SK-N-SH treated with all-trans-retinoic acid at 6 μM for 48 hours (cell line): ENCODE results near the gene SPOP.

ENCODE experiments used
- ATAC-seq: fragments of 200-7000 bp; cut with Tn5 transposase; 3 replicates; pipeline ENCODE4 v1.9.1; 2020; ENCODE audit warnings: mild to moderate bottlenecking, moderate library complexity
- ARNTL ChIP-seq: fragments of 450-650 bp; formaldehyde crosslinking; IDR thresholded peaks from 2 replicates; pipeline ENCODE4 v1.5.0; 2020; ENCODE audit warnings: low read depth, mild to moderate bottlenecking, moderate library complexity, borderline replicate concordance
- BACH2 ChIP-seq: fragments of 250-450 bp; sonication (Bioruptor Pico); IDR thresholded peaks from 2 replicates; pipeline ENCODE4 v1.9.0; 2021; ENCODE audit warnings: mild to moderate bottlenecking, borderline replicate concordance
- CSDC2 ChIP-seq: fragments of 250-450 bp; sonication (Bioruptor Pico); IDR thresholded peaks from 2 replicates; pipeline ENCODE4 v1.5.0; 2020; ENCODE audit warnings: mild to moderate bottlenecking, moderate library complexity
- ESRRG ChIP-seq: fragments of 250-450 bp; sonication (Bioruptor Pico); IDR thresholded peaks from 2 replicates; pipeline ENCODE4 v1.6.1; 2021; ENCODE audit warnings: mild to moderate bottlenecking
- GLIS3 ChIP-seq: fragments of 250-450 bp; sonication (Bioruptor Pico); IDR thresholded peaks from 2 replicates; pipeline ENCODE4 v1.5.0; 2020; ENCODE audit warnings: mild to moderate bottlenecking, moderate library complexity
- ISL1 ChIP-seq: fragments of 250-450 bp; sonication (Bioruptor Pico); IDR thresholded peaks from 2 replicates; pipeline ENCODE4 v2.1.2; 2022; ENCODE audit warnings: mild to moderate bottlenecking, moderate library complexity
- OSR1 ChIP-seq: fragments of 250-450 bp; sonication (Bioruptor Pico); IDR thresholded peaks from 2 replicates; pipeline ENCODE4 v1.8.0; 2022; ENCODE audit warnings: moderate library complexity, mild to moderate bottlenecking, inconsistent platforms
- PPARA ChIP-seq: fragments of 250-450 bp; sonication (Bioruptor Pico); IDR thresholded peaks from 2 replicates; pipeline ENCODE4 v1.5.0; 2020; ENCODE audit warnings: mild to moderate bottlenecking, borderline replicate concordance
- SNAI2 ChIP-seq: fragments of 250-450 bp; sonication (Bioruptor Pico); IDR thresholded peaks from 2 replicates; pipeline ENCODE4 v1.5.0; 2020; ENCODE audit warnings: mild to moderate bottlenecking, moderate library complexity
- TCF4 ChIP-seq: fragments of 250-450 bp; sonication (Bioruptor Pico); IDR thresholded peaks from 2 replicates; pipeline ENCODE4 v1.8.0; 2021; ENCODE audit warnings: mild to moderate bottlenecking, moderate library complexity, borderline replicate concordance
- TOX ChIP-seq: fragments of 250-450 bp; sonication (Bioruptor Pico); IDR thresholded peaks from 2 replicates; pipeline ENCODE4 v1.8.0; 2021; ENCODE audit warnings: mild to moderate bottlenecking, moderate library complexity, borderline replicate concordance
- ZFP3 ChIP-seq: fragments of 250-450 bp; sonication (Bioruptor Pico); IDR thresholded peaks from 2 replicates; pipeline ENCODE4 v1.5.0; 2020; ENCODE audit warnings: mild to moderate bottlenecking, moderate library complexity
- ZNF565 ChIP-seq: fragments of 450-650 bp; formaldehyde crosslinking; conservative IDR thresholded peaks from 2 replicates; pipeline ENCODE4 v1.5.0; 2020; ENCODE audit warnings: low read depth, mild to moderate bottlenecking, moderate library complexity
- ZNF8 ChIP-seq: fragments of 450-650 bp; formaldehyde crosslinking; IDR thresholded peaks from 2 replicates; pipeline ENCODE4 v1.5.0; 2020; ENCODE audit warnings: mild to moderate bottlenecking, moderate library complexity
- TF ChIP-seq, protein P1 (sequence below): fragments of 250-450 bp; sonication (Bioruptor Pico); IDR thresholded peaks from 2 replicates; pipeline ENCODE4 v1.5.1; 2021; ENCODE audit warnings: mild to moderate bottlenecking, moderate library complexity
- TF ChIP-seq, protein P2 (sequence below): fragments of 250-450 bp; sonication (Bioruptor Pico); IDR thresholded peaks from 2 replicates; pipeline ENCODE4 v1.8.0; 2020; ENCODE audit warnings: mild to moderate bottlenecking, moderate library complexity, borderline replicate concordance
- TF ChIP-seq, protein P3 (sequence below): fragments of 250-450 bp; sonication (Bioruptor Pico); IDR thresholded peaks from 2 replicates; pipeline ENCODE4 v1.5.1; 2020; ENCODE audit warnings: low read depth, mild to moderate bottlenecking, moderate library complexity
- TF ChIP-seq, protein P4 (sequence below): fragments of 250-450 bp; sonication (Bioruptor Pico); IDR thresholded peaks from 2 replicates; pipeline ENCODE4 v1.5.0; 2020; ENCODE audit warnings: mild to moderate bottlenecking, moderate library complexity

Gene SPOP

DNA sequence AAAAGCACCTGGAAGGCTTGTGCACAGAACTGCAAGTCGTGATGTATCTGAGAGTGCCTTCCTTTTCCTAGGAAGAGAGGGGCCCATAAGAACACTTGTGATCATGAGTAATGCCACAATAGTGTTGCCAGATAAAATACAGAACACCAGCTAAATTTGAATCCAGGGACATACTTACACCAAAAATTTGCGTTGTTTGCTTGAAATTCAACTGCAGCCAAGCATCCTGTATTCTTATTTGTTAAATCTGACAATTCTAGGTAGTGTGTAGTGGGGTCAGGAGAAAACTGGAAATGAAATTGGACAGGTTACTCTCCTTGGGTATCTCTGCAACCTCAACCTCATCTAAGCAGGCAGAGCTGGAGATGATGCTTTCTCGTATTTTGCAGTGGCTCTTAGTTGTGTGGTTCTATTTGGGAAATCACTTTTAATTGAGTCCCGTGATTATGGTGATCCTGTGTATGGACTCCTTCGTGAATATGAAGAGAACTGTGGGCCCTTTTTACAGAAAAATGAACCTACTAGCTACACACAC is 17.9 kb upstream of the SPOP start (continued):
- TF ChIP-seq, protein P1, sequence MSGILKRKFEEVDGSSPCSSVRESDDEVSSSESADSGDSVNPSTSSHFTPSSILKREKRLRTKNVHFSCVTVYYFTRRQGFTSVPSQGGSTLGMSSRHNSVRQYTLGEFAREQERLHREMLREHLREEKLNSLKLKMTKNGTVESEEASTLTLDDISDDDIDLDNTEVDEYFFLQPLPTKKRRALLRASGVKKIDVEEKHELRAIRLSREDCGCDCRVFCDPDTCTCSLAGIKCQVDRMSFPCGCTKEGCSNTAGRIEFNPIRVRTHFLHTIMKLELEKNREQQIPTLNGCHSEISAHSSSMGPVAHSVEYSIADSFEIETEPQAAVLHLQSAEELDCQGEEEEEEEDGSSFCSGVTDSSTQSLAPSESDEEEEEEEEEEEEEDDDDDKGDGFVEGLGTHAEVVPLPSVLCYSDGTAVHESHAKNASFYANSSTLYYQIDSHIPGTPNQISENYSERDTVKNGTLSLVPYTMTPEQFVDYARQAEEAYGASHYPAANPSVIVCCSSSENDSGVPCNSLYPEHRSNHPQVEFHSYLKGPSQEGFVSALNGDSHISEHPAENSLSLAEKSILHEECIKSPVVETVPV (CRISPR knock-in tag): no peak
- TF ChIP-seq TCF4 (CRISPR knock-in tag): no peak
- no peak for TF ChIP-seq ZNF8 (CRISPR knock-in tag)

DNA sequence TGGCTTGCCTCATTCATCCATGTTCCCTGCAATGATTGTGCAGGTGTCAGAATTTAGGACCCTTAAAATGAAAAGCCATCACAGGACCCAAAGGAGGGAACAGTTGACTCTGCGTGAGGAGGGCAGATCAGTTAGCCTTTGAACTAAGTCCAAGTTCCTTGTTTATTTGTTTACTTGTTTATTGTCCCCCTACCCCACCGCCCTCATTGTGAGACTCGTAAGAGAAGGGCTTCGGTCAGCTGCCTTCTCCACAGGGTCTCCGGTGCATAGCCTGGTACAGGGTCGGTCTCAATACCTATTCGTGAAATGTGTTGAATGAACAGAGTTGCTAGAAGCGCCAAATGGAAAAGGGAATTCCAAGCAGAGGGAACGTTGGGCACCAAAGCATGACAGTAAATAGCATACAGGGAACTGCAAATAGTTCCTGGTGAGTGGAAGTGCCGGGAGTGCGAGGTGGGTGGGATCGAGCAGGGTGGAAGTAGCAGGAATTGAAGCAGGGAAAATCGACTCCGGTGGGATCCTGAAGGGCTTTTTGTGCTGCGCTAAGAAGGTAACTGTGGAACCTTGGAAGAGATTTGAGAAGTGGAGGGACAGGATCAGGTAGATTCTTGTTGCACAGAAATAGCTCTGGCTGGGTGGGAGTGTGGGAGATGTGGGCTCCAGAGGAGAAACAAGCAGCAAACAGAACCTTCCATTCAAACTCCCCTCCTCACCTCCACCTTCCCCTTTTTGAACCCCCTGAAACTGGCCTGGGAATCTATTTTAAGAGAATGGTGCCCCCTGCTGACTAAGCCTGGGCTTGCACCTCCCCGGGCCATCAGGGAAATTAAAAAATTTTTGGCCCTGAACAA is 17.2 kb upstream of the SPOP start:
- peak; percentile 60 for ATAC-seq
- TF ChIP-seq ISL1 (CRISPR knock-in tag): no peak
- no peak for TF ChIP-seq ARNTL (CRISPR knock-in tag)
- TF ChIP-seq ZFP3 (CRISPR knock-in tag): no peak
- TF ChIP-seq, protein P2, sequence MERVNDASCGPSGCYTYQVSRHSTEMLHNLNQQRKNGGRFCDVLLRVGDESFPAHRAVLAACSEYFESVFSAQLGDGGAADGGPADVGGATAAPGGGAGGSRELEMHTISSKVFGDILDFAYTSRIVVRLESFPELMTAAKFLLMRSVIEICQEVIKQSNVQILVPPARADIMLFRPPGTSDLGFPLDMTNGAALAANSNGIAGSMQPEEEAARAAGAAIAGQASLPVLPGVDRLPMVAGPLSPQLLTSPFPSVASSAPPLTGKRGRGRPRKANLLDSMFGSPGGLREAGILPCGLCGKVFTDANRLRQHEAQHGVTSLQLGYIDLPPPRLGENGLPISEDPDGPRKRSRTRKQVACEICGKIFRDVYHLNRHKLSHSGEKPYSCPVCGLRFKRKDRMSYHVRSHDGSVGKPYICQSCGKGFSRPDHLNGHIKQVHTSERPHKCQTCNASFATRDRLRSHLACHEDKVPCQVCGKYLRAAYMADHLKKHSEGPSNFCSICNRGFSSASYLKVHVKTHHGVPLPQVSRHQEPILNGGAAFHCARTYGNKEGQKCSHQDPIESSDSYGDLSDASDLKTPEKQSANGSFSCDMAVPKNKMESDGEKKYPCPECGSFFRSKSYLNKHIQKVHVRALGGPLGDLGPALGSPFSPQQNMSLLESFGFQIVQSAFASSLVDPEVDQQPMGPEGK (CRISPR knock-in tag): no peak
- TF ChIP-seq, all 23 proteins: peak for 0

DNA sequence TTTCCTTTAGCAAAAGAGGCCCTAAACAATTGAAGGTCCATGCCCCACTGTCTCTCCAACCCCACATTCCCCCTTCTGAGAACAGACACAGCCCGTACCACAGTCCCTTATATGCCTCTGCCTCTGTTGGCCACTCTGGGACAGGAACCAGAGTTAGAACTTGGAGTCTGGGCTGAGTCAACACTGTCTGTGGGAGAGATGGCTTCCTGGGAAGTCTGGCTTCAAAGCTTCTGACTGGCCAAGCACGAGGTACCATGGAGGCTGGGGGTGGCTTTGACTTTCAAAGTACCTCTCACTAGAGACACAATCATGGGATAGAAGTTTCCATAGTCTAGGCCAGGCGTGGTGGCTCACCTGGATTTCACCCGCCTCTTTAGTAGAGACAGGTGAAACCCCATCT is 14.9 kb upstream of the SPOP start:
- TF ChIP-seq, protein P3, sequence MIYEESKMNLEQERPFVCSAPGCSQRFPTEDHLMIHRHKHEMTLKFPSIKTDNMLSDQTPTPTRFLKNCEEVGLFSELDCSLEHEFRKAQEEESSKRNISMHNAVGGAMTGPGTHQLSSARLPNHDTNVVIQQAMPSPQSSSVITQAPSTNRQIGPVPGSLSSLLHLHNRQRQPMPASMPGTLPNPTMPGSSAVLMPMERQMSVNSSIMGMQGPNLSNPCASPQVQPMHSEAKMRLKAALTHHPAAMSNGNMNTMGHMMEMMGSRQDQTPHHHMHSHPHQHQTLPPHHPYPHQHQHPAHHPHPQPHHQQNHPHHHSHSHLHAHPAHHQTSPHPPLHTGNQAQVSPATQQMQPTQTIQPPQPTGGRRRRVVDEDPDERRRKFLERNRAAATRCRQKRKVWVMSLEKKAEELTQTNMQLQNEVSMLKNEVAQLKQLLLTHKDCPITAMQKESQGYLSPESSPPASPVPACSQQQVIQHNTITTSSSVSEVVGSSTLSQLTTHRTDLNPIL (CRISPR knock-in tag): no peak
- TF ChIP-seq ZFP3 (CRISPR knock-in tag) (no peak), ZNF565 (CRISPR knock-in tag) (no peak), OSR1 (CRISPR knock-in tag) (no peak), PPARA (CRISPR knock-in tag) (no peak), TOX (CRISPR knock-in tag) (no peak), BACH2 (CRISPR knock-in tag) (no peak), GLIS3 (CRISPR knock-in tag) (no peak), ISL1 (CRISPR knock-in tag) (no peak), ESRRG (CRISPR knock-in tag) (no peak), TCF4 (CRISPR knock-in tag) (no peak), SNAI2 (CRISPR knock-in tag) (no peak), CSDC2 (CRISPR knock-in tag) (no peak)
- TF ChIP-seq, protein P2 (CRISPR knock-in tag): no peak
- TF ChIP-seq, protein P4, sequence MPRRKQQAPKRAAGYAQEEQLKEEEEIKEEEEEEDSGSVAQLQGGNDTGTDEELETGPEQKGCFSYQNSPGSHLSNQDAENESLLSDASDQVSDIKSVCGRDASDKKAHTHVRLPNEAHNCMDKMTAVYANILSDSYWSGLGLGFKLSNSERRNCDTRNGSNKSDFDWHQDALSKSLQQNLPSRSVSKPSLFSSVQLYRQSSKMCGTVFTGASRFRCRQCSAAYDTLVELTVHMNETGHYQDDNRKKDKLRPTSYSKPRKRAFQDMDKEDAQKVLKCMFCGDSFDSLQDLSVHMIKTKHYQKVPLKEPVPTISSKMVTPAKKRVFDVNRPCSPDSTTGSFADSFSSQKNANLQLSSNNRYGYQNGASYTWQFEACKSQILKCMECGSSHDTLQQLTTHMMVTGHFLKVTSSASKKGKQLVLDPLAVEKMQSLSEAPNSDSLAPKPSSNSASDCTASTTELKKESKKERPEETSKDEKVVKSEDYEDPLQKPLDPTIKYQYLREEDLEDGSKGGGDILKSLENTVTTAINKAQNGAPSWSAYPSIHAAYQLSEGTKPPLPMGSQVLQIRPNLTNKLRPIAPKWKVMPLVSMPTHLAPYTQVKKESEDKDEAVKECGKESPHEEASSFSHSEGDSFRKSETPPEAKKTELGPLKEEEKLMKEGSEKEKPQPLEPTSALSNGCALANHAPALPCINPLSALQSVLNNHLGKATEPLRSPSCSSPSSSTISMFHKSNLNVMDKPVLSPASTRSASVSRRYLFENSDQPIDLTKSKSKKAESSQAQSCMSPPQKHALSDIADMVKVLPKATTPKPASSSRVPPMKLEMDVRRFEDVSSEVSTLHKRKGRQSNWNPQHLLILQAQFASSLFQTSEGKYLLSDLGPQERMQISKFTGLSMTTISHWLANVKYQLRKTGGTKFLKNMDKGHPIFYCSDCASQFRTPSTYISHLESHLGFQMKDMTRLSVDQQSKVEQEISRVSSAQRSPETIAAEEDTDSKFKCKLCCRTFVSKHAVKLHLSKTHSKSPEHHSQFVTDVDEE: no peak
- ATAC-seq: no peak
